Tibial nerve (tissue), 4 donors: ENCODE results near the gene MED9. TPM values are rescaled to one million over a fixed set of nuclear protein-coding genes. Genes with fewer than 3 reads are reported as not detected.

ENCODE experiments used
- DNase-seq, 2 donors: peaks; one replicate each; pipeline ENCODE4 v3.0.0-alpha.2; 2019; ENCODE audit warnings: low spot score in 2 of 2
- H3K27ac ChIP-seq, 4 donors: fragments of 200-600 bp; sonication (generic) in 3 of 4; one replicate each; pipeline ENCODE4 v1.5.1; 2017 to 2019; ENCODE audit warnings: mild to moderate bottlenecking in 1 of 4
- H3K27me3 ChIP-seq, 2 donors: fragments of 200-600 bp; sonication (generic) in 1 of 2; one replicate each; pipeline versions ENCODE4 v1.5.1 to v1.6.0; 2017 to 2019
- H3K36me3 ChIP-seq, 3 donors: fragments of 200-600 bp; sonication (generic); one replicate each; pipeline ENCODE4 v1.5.1; 2018 to 2019
- H3K4me1 ChIP-seq, 4 donors: fragments of 200-600 bp; sonication (generic) in 3 of 4; one replicate each; pipeline ENCODE4 v1.5.1; 2017 to 2019
- H3K4me3 ChIP-seq, 4 donors: fragments of 200-600 bp; sonication (generic) in 3 of 4; one replicate each; pipeline ENCODE4 v1.5.1; 2017 to 2019; ENCODE audit warnings: mild to moderate bottlenecking in 1 of 4, moderate library complexity in 1 of 4
- H3K9me3 ChIP-seq, 4 donors: fragments of 200-600 bp; sonication (generic) in 3 of 4; one replicate each; pipeline ENCODE4 v1.5.1; 2017 to 2019
- CTCF ChIP-seq, 5 experiments: fragments of 200-600 bp in 3 of 5; fragments of 450-650 bp in 2 of 5; sonication (generic) in 3 of 5; IDR thresholded peaks; one replicate each; pipeline ENCODE4 v1.5.1; 2016 to 2019; ENCODE audit warnings: antibody characterized with exemption in 5 of 5, mild to moderate bottlenecking in 3 of 5, moderate library complexity in 2 of 5
- EP300 ChIP-seq, 2 donors: sonication (generic); formaldehyde crosslinking; IDR thresholded peaks; one replicate each; pipeline ENCODE4 v1.6.1; 2017; ENCODE audit warnings: antibody characterized with exemption in 2 of 2, mild to moderate bottlenecking in 1 of 2
- POLR2A ChIP-seq, 2 donors: fragments of 450-650 bp; IDR thresholded peaks; one replicate each; pipeline ENCODE4 v1.6.1; 2017; ENCODE audit warnings: antibody characterized with exemption in 2 of 2, mild to moderate bottlenecking in 2 of 2, moderate library complexity in 2 of 2
- WGBS, 2 donors: methylation state at CpG; one replicate each; pipeline ENCODE4 v1.1.5; 2018; 5-methylcytosine and 5-hydroxymethylcytosine counted together
- total RNA-seq, 4 donors: library from RNA; depleted of rRNA; stranded (reverse); fragments of >200 nt; gene quantifications; one replicate each; pipeline ENCODE4 v1.1.0, GENCODE V29; 2016

Gene MED9
- total RNA-seq, 4 donors from 2014 or later: 8.0 to 17.5 (median 13.6) TPM

DNA sequence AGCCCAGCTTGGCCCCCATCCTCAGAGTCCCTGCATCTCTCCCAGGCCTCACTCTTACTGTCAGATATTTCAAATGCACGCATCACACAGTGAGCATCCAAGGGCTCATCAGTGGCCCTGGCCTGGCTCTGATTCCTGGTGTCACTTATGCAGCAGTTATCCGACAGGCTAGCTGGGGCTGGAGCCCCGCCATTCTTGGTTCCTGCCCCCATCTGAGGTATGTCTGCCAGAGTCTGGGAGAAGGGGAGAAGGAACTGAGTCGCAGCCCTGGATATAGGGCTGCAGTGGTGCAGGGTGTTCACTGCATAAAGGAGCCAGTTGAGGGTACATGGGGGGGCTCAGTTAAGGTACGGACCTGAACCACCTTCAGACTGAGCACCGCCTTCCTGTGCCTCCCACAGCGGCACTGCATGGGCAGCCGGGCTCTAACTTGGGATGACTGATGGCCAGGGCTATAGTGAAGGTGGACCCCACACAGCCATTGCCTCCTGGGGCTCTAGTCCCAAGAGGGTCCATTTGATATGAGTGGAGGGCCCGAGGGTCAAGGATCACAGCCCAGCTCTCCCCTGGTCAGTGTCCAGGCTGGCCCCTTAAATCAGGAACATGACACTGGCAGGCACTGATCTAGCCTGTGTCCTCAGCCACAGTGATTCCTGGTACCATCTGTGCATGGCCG lies 21.2 kb downstream of the MED9 start:
- H3K27ac ChIP-seq: no peak overlapping the region
- H3K27me3 ChIP-seq: no peaks in the 10 kb centered on the region
- H3K4me1 ChIP-seq: peaks cover 0 to 38% (median 22%) of the 10 kb centered on the region in 4 donors
- no peaks in the 10 kb centered on the region for H3K9me3 ChIP-seq
- no peak overlapping the region for H3K4me3 ChIP-seq
- peaks cover 0 to 4% (median 0%) of the 10 kb centered on the region in 3 donors for H3K36me3 ChIP-seq
- DNase-seq: no peak
- no peak for TF ChIP-seq EP300 (IDR thresholded peaks at IDR 0.05)
- TF ChIP-seq CTCF (IDR thresholded peaks at IDR 0.05): no peak
- no peak for TF ChIP-seq POLR2A (IDR thresholded peaks at IDR 0.05)
- WGBS, 2 donors: 93 to 94% methylated on average over 7 to 8 of the region's 10 CpGs

DNA sequence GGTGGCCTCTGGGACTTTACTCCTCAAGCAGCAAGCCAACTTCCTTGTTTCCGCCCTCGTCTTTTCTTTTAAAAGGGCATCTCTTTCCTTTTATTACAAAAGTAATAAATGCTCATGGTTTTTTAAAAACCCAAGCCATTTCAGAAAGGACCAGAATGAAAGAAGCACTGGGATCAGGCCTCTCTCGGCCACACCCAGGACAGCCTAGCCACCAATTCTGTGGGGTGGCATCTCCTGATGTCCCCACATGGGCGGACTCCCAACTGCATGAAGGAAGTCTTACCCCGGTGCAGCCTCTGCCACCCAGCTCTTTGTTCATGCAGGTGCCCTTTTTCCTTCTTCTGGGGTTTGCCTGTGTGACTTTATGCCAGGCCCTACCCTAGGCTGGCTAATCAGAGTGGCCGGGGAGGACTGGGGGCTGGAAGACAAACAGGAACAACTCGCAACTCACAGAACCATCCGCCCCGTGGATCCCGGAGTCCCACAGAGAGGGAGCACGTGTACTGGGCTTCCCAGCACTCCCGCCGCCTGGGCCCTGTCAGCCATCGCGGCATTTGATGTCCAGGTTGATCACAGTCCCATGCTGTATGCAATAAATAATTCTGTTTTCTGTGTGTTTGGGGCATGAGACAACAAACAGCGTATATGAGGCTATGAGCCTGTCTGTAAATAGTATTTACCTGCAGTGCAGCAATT lies 22.0 kb downstream of the MED9 start:
- no peaks in the 10 kb centered on the region for H3K27me3 ChIP-seq
- WGBS, 2 donors: 87 to 90% methylated on average over 16 of the region's 16 CpGs
- H3K4me1 ChIP-seq: peaks cover 0 to 30% (median 20%) of the 10 kb centered on the region in 4 donors
- H3K4me3 ChIP-seq: no peak overlapping the region
- TF ChIP-seq EP300 (IDR thresholded peaks at IDR 0.05): no peak
- no peak for TF ChIP-seq CTCF (IDR thresholded peaks at IDR 0.05)
- no peak for TF ChIP-seq POLR2A (IDR thresholded peaks at IDR 0.05)
- H3K9me3 ChIP-seq: no peaks in the 10 kb centered on the region
- no peak for DNase-seq
- H3K36me3 ChIP-seq: no peaks in the 10 kb centered on the region
- no peak overlapping the region for H3K27ac ChIP-seq

GRCh38 chr17:17499402-17500145 lies 22.8 kb downstream of the MED9 start:
- 84 to 90% methylated on average over 17 of the region's 17 CpGs for WGBS, 2 donors
- no peak for TF ChIP-seq CTCF (IDR thresholded peaks at IDR 0.05)
- no peak for TF ChIP-seq EP300 (IDR thresholded peaks at IDR 0.05)
- no peak for TF ChIP-seq POLR2A (IDR thresholded peaks at IDR 0.05)
- Histone ChIP-seq H3K4me3 (no peak overlapping the region), H3K27ac (no peak overlapping the region), H3K4me1 (peaks cover 0 to 25% (median 16%) of the 10 kb centered on the region in 4 donors), H3K27me3 (no peaks in the 10 kb centered on the region), H3K9me3 (no peaks in the 10 kb centered on the region), H3K36me3 (no peaks in the 10 kb centered on the region)
- no peak for DNase-seq

- no peak for DNase-seq
Measured at GRCh38 chr17:17500999-17501605, 24.3 kb downstream of the MED9 start.

More at GRCh38 chr17:17500999-17501605, 24.3 kb downstream of the MED9 start:
- peaks cover 0 to 7% (median 0%) of the 10 kb centered on the region in 3 donors for H3K36me3 ChIP-seq
- H3K4me3 ChIP-seq: no peak overlapping the region
- H3K4me1 ChIP-seq: peaks cover 0 to 9% (median 4%) of the 10 kb centered on the region in 4 donors
- no peaks in the 10 kb centered on the region for H3K9me3 ChIP-seq
- H3K27me3 ChIP-seq: no peaks in the 10 kb centered on the region
- no peak for TF ChIP-seq EP300 (IDR thresholded peaks at IDR 0.05)
- TF ChIP-seq POLR2A (IDR thresholded peaks at IDR 0.05): no peak
- TF ChIP-seq CTCF (IDR thresholded peaks at IDR 0.05): no peak
- 61 to 66% methylated on average over 14 of the region's 14 CpGs for WGBS, 2 donors
- no peak overlapping the region for H3K27ac ChIP-seq
